Measurements from ENCODE around the gene PKNOX2. TPM values are rescaled to one million over a fixed set of nuclear protein-coding genes. Genes with fewer than 3 reads are reported as not detected.

Gene PKNOX2
- total and polyA plus RNA-seq, 10 donors, result 0.80 to 8.9 (median 3.5) TPM

GRCh38 chr11:125123947-125124617 is 40.5 kb upstream of the PKNOX2 start:
- peak overlapping the region in 4 of 8 donors; percentile 0 to 56 (median 40) for H3K27ac ChIP-seq
- peak in 1 of 3 donors; percentile 16 for TF ChIP-seq POLR2AphosphoS5 (IDR thresholded peaks at IDR 0.05)
- peak in 9 of 11 experiments; percentile 10 to 70 (median 55) for TF ChIP-seq CTCF (IDR thresholded peaks at IDR 0.05 in 8 of 11, conservative IDR thresholded peaks at IDR 0.05 in 3 of 11)
- TF ChIP-seq POLR2A (IDR thresholded peaks at IDR 0.05), result no peak
- H3K27me3 ChIP-seq (replicated peaks in 1 of 7), result peaks cover 0 to 12% (median 0%) of the 10 kb centered on the region in 7 donors
- H3K4me3 ChIP-seq, result peak overlapping the region in 1 of 8 donors; percentile 45
- DNase-seq, result peak; percentile 75
- 59 to 70% (median 64%) methylated on average over 10 of the region's 10 CpGs for WGBS, 5 donors
- intact Hi-C loops (cut with DNase I; ENCODE audit: low total_unique reads), result no loop called here
- H3K4me1 ChIP-seq, result peaks cover 0 to 11% (median 6%) of the 10 kb centered on the region in 6 donors
- no peaks in the 10 kb centered on the region for H3K36me3 ChIP-seq
- H3K9me3 ChIP-seq, result no peaks in the 10 kb centered on the region

- Histone ChIP-seq H3K4me1 (peaks cover 0 to 11% (median 6%) of the 10 kb centered on the region in 6 donors), H3K4me3 (peak overlapping the region in 1 of 8 donors; percentile 45), H3K9me3 (no peaks in the 10 kb centered on the region), H3K27me3 (replicated peaks in 1 of 7) (peaks cover 0 to 14% (median 0%) of the 10 kb centered on the region in 7 donors), H3K36me3 (no peaks in the 10 kb centered on the region), H3K27ac (peak overlapping the region in 3 of 8 donors; percentile 37 to 56 (median 43))
- intact Hi-C loops (cut with DNase I; ENCODE audit: low total_unique reads), result no loop called here
- no peak for TF ChIP-seq POLR2AphosphoS5 (IDR thresholded peaks at IDR 0.05)
- TF ChIP-seq POLR2A (IDR thresholded peaks at IDR 0.05), result no peak
- no peak for TF ChIP-seq CTCF (IDR thresholded peaks at IDR 0.05 in 8 of 11, conservative IDR thresholded peaks at IDR 0.05 in 3 of 11)
- 52 to 80% (median 58%) methylated on average over 4 of the region's 4 CpGs for WGBS, 5 donors
- DNase-seq, result no peak
Observed at GRCh38 chr11:125124618-125124992, 39.9 kb upstream of the PKNOX2 start.

GRCh38 chr11:125128450-125128849 is 36.1 kb upstream of the PKNOX2 start:
- no peak overlapping the region for H3K27ac ChIP-seq

More at GRCh38 chr11:125128450-125128849, 36.1 kb upstream of the PKNOX2 start:
- WGBS, 5 donors, result 74 to 89% (median 85%) methylated on average over 4 of the region's 4 CpGs
- Histone ChIP-seq H3K4me3 (no peak overlapping the region), H3K27me3 (replicated peaks in 1 of 7) (peaks cover 0 to 17% (median 0%) of the 10 kb centered on the region in 7 donors), H3K4me1 (peaks cover 0 to 11% (median 6%) of the 10 kb centered on the region in 6 donors), H3K9me3 (no peaks in the 10 kb centered on the region), H3K36me3 (no peaks in the 10 kb centered on the region)
- no peak for DNase-seq
- intact Hi-C loops (cut with DNase I; ENCODE audit: low total_unique reads), result no loop called here
- TF ChIP-seq POLR2AphosphoS5 (IDR thresholded peaks at IDR 0.05) (no peak), CTCF (IDR thresholded peaks at IDR 0.05 in 8 of 11, conservative IDR thresholded peaks at IDR 0.05 in 3 of 11) (no peak), POLR2A (IDR thresholded peaks at IDR 0.05) (no peak)
